Osteoblast (primary cell): Measurements from ENCODE around the gene SAP30L. TPM values are rescaled to one million over a fixed set of nuclear protein-coding genes. Genes with fewer than 3 reads are reported as not detected.

ENCODE experiments used
- DNase-seq: peaks from one replicate; pipeline ENCODE4 v3.0.0; 2011; ENCODE audit warnings: low spot score, mixed read lengths; ENCODE audit not compliant: insufficient read length; ENCODE audit errors: missing footprints
- H2AFZ ChIP-seq: 2 replicates; pipeline ENCODE4 v1.6.0; 2011; ENCODE audit warnings: mild to moderate bottlenecking, low read length
- H3K27ac ChIP-seq: 2 replicates; pipeline ENCODE4 v1.5.1; 2011; ENCODE audit warnings: mild to moderate bottlenecking, low read depth, low read length, moderate library complexity
- H3K27me3 ChIP-seq: 2 replicates; pipeline ENCODE4 v1.6.0; 2012; ENCODE audit warnings: mild to moderate bottlenecking, control low read depth, inconsistent platforms, low read length, moderate library complexity; ENCODE audit not compliant: insufficient read depth
- H3K36me3 ChIP-seq: 2 replicates; pipeline ENCODE4 v1.5.1; 2011; ENCODE audit warnings: mild to moderate bottlenecking, low read length, control low read depth, moderate library complexity; ENCODE audit not compliant: insufficient read depth
- H3K4me1 ChIP-seq: 2 replicates; pipeline ENCODE4 v1.5.1; 2011; ENCODE audit warnings: mild to moderate bottlenecking, low read length, control low read depth, moderate library complexity; ENCODE audit not compliant: insufficient read depth
- H3K4me2 ChIP-seq: 2 replicates; pipeline ENCODE4 v1.6.0; 2011; ENCODE audit warnings: mild to moderate bottlenecking, low read length; ENCODE audit not compliant: insufficient read depth
- H3K4me3 ChIP-seq: fragments of 200-600 bp; sonication (generic); 3 replicates; pipeline ENCODE4 v1.5.1; 2012; ENCODE audit warnings: mild to moderate bottlenecking, low read length, inconsistent platforms; ENCODE audit not compliant: insufficient read depth
- H3K79me2 ChIP-seq: 2 replicates; pipeline ENCODE4 v1.6.0; 2012; ENCODE audit warnings: mild to moderate bottlenecking, low read length, control low read depth, inconsistent platforms; ENCODE audit not compliant: insufficient read depth
- H3K9me3 ChIP-seq: 2 replicates; pipeline ENCODE4 v1.5.1; 2011; ENCODE audit warnings: low read depth, low read length, control low read depth
- H4K20me1 ChIP-seq: 2 replicates; pipeline ENCODE4 v1.6.0; 2012; ENCODE audit warnings: mild to moderate bottlenecking, low read length, control low read depth; ENCODE audit not compliant: insufficient read depth
- total RNA-seq: library from RNA; depleted of rRNA; stranded (reverse); fragments of >200 nt; gene quantifications from 2 replicates; pipeline ENCODE4 v1.2.3, GENCODE V29; 2012
- TF ChIP-seq, protein P1 (sequence below): IDR thresholded peaks from 2 replicates; pipeline ENCODE4 v1.5.1; 2011; ENCODE audit warnings: mild to moderate bottlenecking, low read depth, low read length, moderate library complexity; ENCODE audit errors: extremely low read depth

The SAP30L gene
- total RNA-seq, 1 donor, result 32.2 TPM

- Histone ChIP-seq H3K27ac (no peak overlapping the region), H3K4me1 (peaks cover 15% of the 10 kb centered on the region), H3K9me3 (no peaks in the 10 kb centered on the region), H3K79me2 (no peaks in the 10 kb centered on the region), H3K36me3 (peaks cover 15% of the 10 kb centered on the region), H2AFZ (no peak overlapping the region), H3K4me3 (no peak overlapping the region), H4K20me1 (no peaks in the 10 kb centered on the region), H3K27me3 (no peaks in the 10 kb centered on the region), H3K4me2 (no peak overlapping the region)
- TF ChIP-seq, protein P1, sequence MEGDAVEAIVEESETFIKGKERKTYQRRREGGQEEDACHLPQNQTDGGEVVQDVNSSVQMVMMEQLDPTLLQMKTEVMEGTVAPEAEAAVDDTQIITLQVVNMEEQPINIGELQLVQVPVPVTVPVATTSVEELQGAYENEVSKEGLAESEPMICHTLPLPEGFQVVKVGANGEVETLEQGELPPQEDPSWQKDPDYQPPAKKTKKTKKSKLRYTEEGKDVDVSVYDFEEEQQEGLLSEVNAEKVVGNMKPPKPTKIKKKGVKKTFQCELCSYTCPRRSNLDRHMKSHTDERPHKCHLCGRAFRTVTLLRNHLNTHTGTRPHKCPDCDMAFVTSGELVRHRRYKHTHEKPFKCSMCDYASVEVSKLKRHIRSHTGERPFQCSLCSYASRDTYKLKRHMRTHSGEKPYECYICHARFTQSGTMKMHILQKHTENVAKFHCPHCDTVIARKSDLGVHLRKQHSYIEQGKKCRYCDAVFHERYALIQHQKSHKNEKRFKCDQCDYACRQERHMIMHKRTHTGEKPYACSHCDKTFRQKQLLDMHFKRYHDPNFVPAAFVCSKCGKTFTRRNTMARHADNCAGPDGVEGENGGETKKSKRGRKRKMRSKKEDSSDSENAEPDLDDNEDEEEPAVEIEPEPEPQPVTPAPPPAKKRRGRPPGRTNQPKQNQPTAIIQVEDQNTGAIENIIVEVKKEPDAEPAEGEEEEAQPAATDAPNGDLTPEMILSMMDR, result no peak
- DNase-seq, result no peak
Measured at GRCh38 chr5:154401355-154401754, 44.4 kb upstream of the SAP30L start.

- Histone ChIP-seq H2AFZ (no peak overlapping the region), H3K27me3 (no peaks in the 10 kb centered on the region), H3K4me2 (no peak overlapping the region), H4K20me1 (no peaks in the 10 kb centered on the region), H3K4me1 (peaks cover 15% of the 10 kb centered on the region), H3K4me3 (no peak overlapping the region), H3K9me3 (no peaks in the 10 kb centered on the region), H3K79me2 (no peaks in the 10 kb centered on the region), H3K36me3 (peaks cover 15% of the 10 kb centered on the region), H3K27ac (no peak overlapping the region)
- peak; percentile 63 for DNase-seq
- TF ChIP-seq, protein P1, result no peak
Measured at GRCh38 chr5:154401931-154402330, 43.9 kb upstream of the SAP30L start.

GRCh38 chr5:154402611-154403010 is 43.2 kb upstream of the SAP30L start:
- Histone ChIP-seq H3K4me3 (no peak overlapping the region), H3K4me2 (no peak overlapping the region), H3K27me3 (no peaks in the 10 kb centered on the region), H4K20me1 (no peaks in the 10 kb centered on the region), H2AFZ (no peak overlapping the region), H3K27ac (no peak overlapping the region), H3K4me1 (peaks cover 15% of the 10 kb centered on the region), H3K36me3 (peaks cover 11% of the 10 kb centered on the region), H3K79me2 (no peaks in the 10 kb centered on the region), H3K9me3 (no peaks in the 10 kb centered on the region)
- DNase-seq, result no peak
- TF ChIP-seq, protein P1, result no peak

DNA sequence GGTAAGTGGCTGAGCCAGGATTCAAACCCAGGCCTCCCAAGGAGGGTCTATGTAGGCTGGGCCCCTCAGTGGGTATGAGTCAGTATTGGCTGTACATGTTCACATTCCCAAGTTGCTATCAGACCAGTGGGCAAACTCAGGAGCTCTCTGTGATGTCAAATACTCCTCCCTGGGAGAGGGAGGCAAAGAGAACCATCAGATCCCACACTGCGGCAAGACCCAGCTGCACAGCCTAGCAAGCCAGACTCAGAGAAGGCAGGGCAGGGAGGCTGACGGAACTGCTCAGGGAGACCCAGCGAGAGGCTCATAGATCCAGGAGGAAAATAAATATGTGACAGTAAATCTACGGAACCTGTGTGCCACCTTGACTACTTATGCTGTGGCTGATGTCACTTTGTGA is 42.6 kb upstream of the SAP30L start:
- no peaks in the 10 kb centered on the region for H4K20me1 ChIP-seq
- H3K36me3 ChIP-seq, result peaks cover 11% of the 10 kb centered on the region
- H3K27me3 ChIP-seq, result no peaks in the 10 kb centered on the region
- H3K4me2 ChIP-seq, result no peak overlapping the region
- no peak overlapping the region for H3K27ac ChIP-seq
- no peak for DNase-seq
- H3K4me1 ChIP-seq, result peaks cover 15% of the 10 kb centered on the region
- H3K79me2 ChIP-seq, result no peaks in the 10 kb centered on the region
- TF ChIP-seq, protein P1, result no peak
- no peaks in the 10 kb centered on the region for H3K9me3 ChIP-seq
- H2AFZ ChIP-seq, result no peak overlapping the region
- H3K4me3 ChIP-seq, result no peak overlapping the region
